SK-N-SH treated with all-trans-retinoic acid at 6 μM for 48 hours (cell line): Measurements from ENCODE around the gene ZNF692.
"Not testable (repeated sequence)": the region's sequence is repeated elsewhere in the genome, so short reads cannot be mapped to it uniquely, and the experiment has no call there.

Experiments
- ATAC-seq: fragments of 200-7000 bp; cut with Tn5 transposase; 3 replicates; pipeline ENCODE4 v1.9.1; 2020; ENCODE audit warnings: mild to moderate bottlenecking, moderate library complexity
- ARNTL ChIP-seq: fragments of 450-650 bp; formaldehyde crosslinking; IDR thresholded peaks from 2 replicates; pipeline ENCODE4 v1.5.0; 2020; ENCODE audit warnings: low read depth, mild to moderate bottlenecking, moderate library complexity, borderline replicate concordance
- BACH2 ChIP-seq: fragments of 250-450 bp; sonication (Bioruptor Pico); IDR thresholded peaks from 2 replicates; pipeline ENCODE4 v1.9.0; 2021; ENCODE audit warnings: mild to moderate bottlenecking, borderline replicate concordance
- CSDC2 ChIP-seq: fragments of 250-450 bp; sonication (Bioruptor Pico); IDR thresholded peaks from 2 replicates; pipeline ENCODE4 v1.5.0; 2020; ENCODE audit warnings: mild to moderate bottlenecking, moderate library complexity
- CSRNP3 ChIP-seq: fragments of 250-450 bp; sonication (Bioruptor Pico); IDR thresholded peaks from 2 replicates; pipeline ENCODE4 v1.5.1; 2021; ENCODE audit warnings: mild to moderate bottlenecking, moderate library complexity
- ESRRG ChIP-seq: fragments of 250-450 bp; sonication (Bioruptor Pico); IDR thresholded peaks from 2 replicates; pipeline ENCODE4 v1.6.1; 2021; ENCODE audit warnings: mild to moderate bottlenecking
- GLIS3 ChIP-seq: fragments of 250-450 bp; sonication (Bioruptor Pico); IDR thresholded peaks from 2 replicates; pipeline ENCODE4 v1.5.0; 2020; ENCODE audit warnings: mild to moderate bottlenecking, moderate library complexity
- ISL1 ChIP-seq: fragments of 250-450 bp; sonication (Bioruptor Pico); IDR thresholded peaks from 2 replicates; pipeline ENCODE4 v2.1.2; 2022; ENCODE audit warnings: mild to moderate bottlenecking, moderate library complexity
- OSR1 ChIP-seq: fragments of 250-450 bp; sonication (Bioruptor Pico); IDR thresholded peaks from 2 replicates; pipeline ENCODE4 v1.8.0; 2022; ENCODE audit warnings: moderate library complexity, mild to moderate bottlenecking, inconsistent platforms
- PATZ1 ChIP-seq: fragments of 250-450 bp; sonication (Bioruptor Pico); IDR thresholded peaks from 2 replicates; pipeline ENCODE4 v1.8.0; 2020; ENCODE audit warnings: mild to moderate bottlenecking, moderate library complexity, borderline replicate concordance
- POU6F1 ChIP-seq: fragments of 250-450 bp; sonication (Bioruptor Pico); IDR thresholded peaks from 2 replicates; pipeline ENCODE4 v1.8.0; 2021; ENCODE audit warnings: low read depth, mild to moderate bottlenecking, moderate library complexity, borderline replicate concordance
- PPARA ChIP-seq: fragments of 250-450 bp; sonication (Bioruptor Pico); IDR thresholded peaks from 2 replicates; pipeline ENCODE4 v1.5.0; 2020; ENCODE audit warnings: mild to moderate bottlenecking, borderline replicate concordance
- RARB ChIP-seq: fragments of 250-450 bp; sonication (Bioruptor Pico); IDR thresholded peaks from 2 replicates; pipeline ENCODE4 v1.8.0; 2021; ENCODE audit warnings: mild to moderate bottlenecking, moderate library complexity
- SNAI2 ChIP-seq: fragments of 250-450 bp; sonication (Bioruptor Pico); IDR thresholded peaks from 2 replicates; pipeline ENCODE4 v1.5.0; 2020; ENCODE audit warnings: mild to moderate bottlenecking, moderate library complexity
- TOX ChIP-seq: fragments of 250-450 bp; sonication (Bioruptor Pico); IDR thresholded peaks from 2 replicates; pipeline ENCODE4 v1.8.0; 2021; ENCODE audit warnings: mild to moderate bottlenecking, moderate library complexity, borderline replicate concordance
- TSHZ2 ChIP-seq: fragments of 250-450 bp; sonication (Bioruptor Pico); IDR thresholded peaks from 2 replicates; pipeline ENCODE4 v1.5.0; 2020; ENCODE audit warnings: mild to moderate bottlenecking, moderate library complexity
- ZC3H10 ChIP-seq: fragments of 250-450 bp; sonication (Bioruptor Pico); IDR thresholded peaks from 2 replicates; pipeline ENCODE4 v1.5.1; 2021; ENCODE audit warnings: mild to moderate bottlenecking, moderate library complexity
- ZFP3 ChIP-seq: fragments of 250-450 bp; sonication (Bioruptor Pico); IDR thresholded peaks from 2 replicates; pipeline ENCODE4 v1.5.0; 2020; ENCODE audit warnings: mild to moderate bottlenecking, moderate library complexity
- ZFP30 ChIP-seq: fragments of 450-650 bp; formaldehyde crosslinking; IDR thresholded peaks from 2 replicates; pipeline ENCODE4 v1.5.0; 2022; ENCODE audit warnings: mild to moderate bottlenecking, moderate library complexity
- ZNF565 ChIP-seq: fragments of 450-650 bp; formaldehyde crosslinking; conservative IDR thresholded peaks from 2 replicates; pipeline ENCODE4 v1.5.0; 2020; ENCODE audit warnings: low read depth, mild to moderate bottlenecking, moderate library complexity
- ZNF8 ChIP-seq: fragments of 450-650 bp; formaldehyde crosslinking; IDR thresholded peaks from 2 replicates; pipeline ENCODE4 v1.5.0; 2020; ENCODE audit warnings: mild to moderate bottlenecking, moderate library complexity

ZNF692 gene

GRCh38 chr1:248834343-248834940, 24.4 kb downstream of the ZNF692 start:
- TF ChIP-seq PATZ1 (CRISPR knock-in tag), result no peak
- no peak for TF ChIP-seq ZC3H10 (CRISPR knock-in tag)
- no peak for TF ChIP-seq ARNTL (CRISPR knock-in tag)
- TF ChIP-seq BACH2 (CRISPR knock-in tag), result no peak
- TF ChIP-seq TSHZ2 (CRISPR knock-in tag), result no peak
- no peak for TF ChIP-seq ESRRG (CRISPR knock-in tag)
- TF ChIP-seq ZFP3 (CRISPR knock-in tag), result no peak
- no peak for TF ChIP-seq POU6F1 (CRISPR knock-in tag)
- TF ChIP-seq CSDC2 (CRISPR knock-in tag), result no peak
- TF ChIP-seq CSRNP3 (CRISPR knock-in tag), result no peak
- TF ChIP-seq ZNF8 (CRISPR knock-in tag), result no peak
- TF ChIP-seq ZNF565, result no peak
- TF ChIP-seq GLIS3 (CRISPR knock-in tag), result no peak
- TF ChIP-seq RARB (CRISPR knock-in tag), result no peak
- no peak for ATAC-seq

- TF ChIP-seq ZNF565, result no peak
- TF ChIP-seq BACH2 (CRISPR knock-in tag), result no peak
- no peak for TF ChIP-seq TSHZ2 (CRISPR knock-in tag)
- no peak for TF ChIP-seq SNAI2
- TF ChIP-seq ISL1, result no peak
- no peak for TF ChIP-seq ARNTL (CRISPR knock-in tag)
- no peak for TF ChIP-seq ZFP3 (CRISPR knock-in tag)
- no peak for TF ChIP-seq PPARA (CRISPR knock-in tag)
- ATAC-seq, result no peak
Measured at GRCh38 chr1:248831842-248832241, 27.0 kb downstream of the ZNF692 start.

GRCh38 chr1:248830718-248831017, 28.2 kb downstream of the ZNF692 start:
- ATAC-seq, result not testable (repeated sequence)

- ATAC-seq, result no peak
Measured at GRCh38 chr1:248828845-248829244, 30.0 kb downstream of the ZNF692 start.

More at GRCh38 chr1:248828845-248829244, 30.0 kb downstream of the ZNF692 start:
- TF ChIP-seq TOX (CRISPR knock-in tag) (no peak), ESRRG (CRISPR knock-in tag) (no peak), ZFP30 (CRISPR knock-in tag) (no peak), OSR1 (CRISPR knock-in tag) (no peak), POU6F1 (CRISPR knock-in tag) (no peak), ZNF8 (CRISPR knock-in tag) (no peak)
